Cardiac muscle cell (in vitro differentiated cells and primary cell): ENCODE results near the gene ASB7. TPM values are rescaled to one million over a fixed set of nuclear protein-coding genes. Genes with fewer than 3 reads are reported as not detected.

Source experiments
- DNase-seq, 2 donors: peaks; one replicate each; pipeline versions ENCODE4 v3.0.0 to v3.0.0-alpha.2; 2010 to 2017; ENCODE audit warnings: low read depth in 1 of 2, low spot score in 1 of 2
- H3K27ac ChIP-seq: fragments of 200-600 bp; sonication (generic); 2 replicates; pipeline ENCODE4 v1.5.1; 2016
- H3K27me3 ChIP-seq: fragments of 200-600 bp; sonication (generic); 2 replicates; pipeline ENCODE4 v1.6.0; 2016; ENCODE audit warnings: control low read depth
- H3K36me3 ChIP-seq: fragments of 200-600 bp; sonication (generic); 2 replicates; pipeline ENCODE4 v1.5.1; 2016; ENCODE audit warnings: control low read depth
- H3K4me1 ChIP-seq: fragments of 200-600 bp; sonication (generic); 2 replicates; pipeline ENCODE4 v1.8.1; 2017; ENCODE audit warnings: low read depth, mild to moderate bottlenecking, mixed run types
- H3K4me3 ChIP-seq: fragments of 200-600 bp; sonication (generic); 2 replicates; pipeline ENCODE4 v1.5.1; 2016; ENCODE audit warnings: mild to moderate bottlenecking
- H3K9me3 ChIP-seq: fragments of 200-600 bp; sonication (generic); 2 replicates; pipeline ENCODE4 v1.5.1; 2017; ENCODE audit warnings: low read depth, mild to moderate bottlenecking, control low read depth
- polyA plus RNA-seq: library from polyadenylated mRNA; unstranded; fragments of >200 nt; fragmentation: Nextera tagmentation; extraction: Ambion mirVana; gene quantifications from 2 replicates; pipeline ENCODE4 v1.2.1, GENCODE V29; 2016
- total RNA-seq: library from RNA; depleted of rRNA; stranded (reverse); fragments of >200 nt; gene quantifications from 2 replicates; pipeline ENCODE4 v1.2.3, GENCODE V29; 2016
- TF ChIP-seq, protein P1 (sequence below): IDR thresholded peaks from 2 replicates; pipeline ENCODE4 v1.5.1; 2012; ENCODE audit warnings: low read depth, mild to moderate bottlenecking, low read length

The ASB7 gene
- total and polyA plus RNA-seq, 2 experiments from 2014 or later: 6.8 to 19.2 TPM

DNA sequence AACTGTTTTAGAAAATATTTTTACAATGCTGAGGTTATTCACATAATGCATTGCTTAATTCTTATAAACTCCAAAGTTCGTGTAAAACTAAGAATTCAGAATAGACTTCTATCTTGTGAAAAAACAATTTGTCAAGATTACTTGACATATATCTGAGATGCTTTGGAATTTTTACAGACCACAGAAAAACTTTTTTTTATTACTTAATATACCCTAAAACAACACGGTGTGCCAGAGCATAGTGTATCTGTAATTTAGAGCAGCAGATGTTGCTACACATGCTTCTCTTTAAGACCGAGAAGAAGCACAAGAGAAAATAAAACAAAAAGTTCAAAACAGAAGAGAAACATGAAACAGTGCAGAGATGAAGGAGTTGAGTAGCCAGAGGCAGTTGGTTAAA is 26.4 kb downstream of the ASB7 start:
- H3K4me1 ChIP-seq: peaks cover 14% of the 10 kb centered on the region
- no peak overlapping the region for H3K4me3 ChIP-seq
- TF ChIP-seq, protein P1, sequence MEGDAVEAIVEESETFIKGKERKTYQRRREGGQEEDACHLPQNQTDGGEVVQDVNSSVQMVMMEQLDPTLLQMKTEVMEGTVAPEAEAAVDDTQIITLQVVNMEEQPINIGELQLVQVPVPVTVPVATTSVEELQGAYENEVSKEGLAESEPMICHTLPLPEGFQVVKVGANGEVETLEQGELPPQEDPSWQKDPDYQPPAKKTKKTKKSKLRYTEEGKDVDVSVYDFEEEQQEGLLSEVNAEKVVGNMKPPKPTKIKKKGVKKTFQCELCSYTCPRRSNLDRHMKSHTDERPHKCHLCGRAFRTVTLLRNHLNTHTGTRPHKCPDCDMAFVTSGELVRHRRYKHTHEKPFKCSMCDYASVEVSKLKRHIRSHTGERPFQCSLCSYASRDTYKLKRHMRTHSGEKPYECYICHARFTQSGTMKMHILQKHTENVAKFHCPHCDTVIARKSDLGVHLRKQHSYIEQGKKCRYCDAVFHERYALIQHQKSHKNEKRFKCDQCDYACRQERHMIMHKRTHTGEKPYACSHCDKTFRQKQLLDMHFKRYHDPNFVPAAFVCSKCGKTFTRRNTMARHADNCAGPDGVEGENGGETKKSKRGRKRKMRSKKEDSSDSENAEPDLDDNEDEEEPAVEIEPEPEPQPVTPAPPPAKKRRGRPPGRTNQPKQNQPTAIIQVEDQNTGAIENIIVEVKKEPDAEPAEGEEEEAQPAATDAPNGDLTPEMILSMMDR: no peak

DNA sequence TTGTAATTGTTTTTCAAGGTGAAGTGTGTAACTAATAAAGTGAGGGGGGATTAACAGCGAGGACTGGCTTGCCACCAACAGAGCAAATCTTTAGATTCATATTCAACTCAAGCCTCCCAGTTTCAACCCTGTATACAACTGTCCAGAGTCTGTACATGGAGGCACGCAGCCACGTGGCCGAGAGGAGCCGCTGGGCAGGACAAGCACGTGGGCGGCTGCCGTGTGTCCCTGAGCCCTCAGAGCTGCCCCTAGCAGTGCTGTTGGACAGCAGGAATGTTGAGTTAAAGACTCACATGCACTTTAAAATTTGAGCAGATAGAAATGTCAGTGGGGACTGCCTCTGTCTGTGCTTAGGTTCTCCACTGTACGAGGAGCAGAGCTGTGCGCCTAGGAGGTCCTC is 29.4 kb downstream of the ASB7 start:
- Histone ChIP-seq H3K4me3 (no peak overlapping the region), H3K27ac (no peak overlapping the region), H3K9me3 (no peaks in the 10 kb centered on the region), H3K4me1 (peaks cover 9% of the 10 kb centered on the region), H3K36me3 (peaks cover 15% of the 10 kb centered on the region), H3K27me3 (no peaks in the 10 kb centered on the region)
- TF ChIP-seq, protein P1: no peak
- peak in 1 of 2 donors; percentile 20 for DNase-seq

More for the DNA sequence above, 26.4 kb downstream of the ASB7 start:
- Histone ChIP-seq H3K36me3 (peaks cover 15% of the 10 kb centered on the region), H3K27me3 (no peaks in the 10 kb centered on the region), H3K27ac (no peak overlapping the region), H3K9me3 (no peaks in the 10 kb centered on the region)
- DNase-seq: peak in 1 of 2 donors; percentile 77

DNA sequence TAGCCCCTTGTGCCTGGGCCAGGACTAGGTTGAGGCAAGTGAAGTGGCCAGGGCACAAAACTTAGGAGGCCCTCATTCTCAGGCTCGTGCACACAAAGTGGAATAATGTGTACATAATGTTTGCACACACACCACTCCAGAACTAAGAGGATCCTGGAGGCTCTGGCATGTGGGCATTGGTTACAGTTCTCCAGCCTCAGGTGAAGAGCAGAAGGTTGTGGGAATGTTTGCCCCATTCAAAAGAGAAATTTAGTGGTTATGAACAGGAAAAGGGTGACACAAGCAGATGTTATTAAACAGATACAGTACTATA is 31.3 kb downstream of the ASB7 start:
- Histone ChIP-seq H3K4me1 (peaks cover 9% of the 10 kb centered on the region), H3K27me3 (no peaks in the 10 kb centered on the region), H3K4me3 (no peak overlapping the region), H3K9me3 (no peaks in the 10 kb centered on the region), H3K36me3 (peaks cover 13% of the 10 kb centered on the region), H3K27ac (no peak overlapping the region)
- DNase-seq: no peak
- TF ChIP-seq, protein P1: no peak

DNA sequence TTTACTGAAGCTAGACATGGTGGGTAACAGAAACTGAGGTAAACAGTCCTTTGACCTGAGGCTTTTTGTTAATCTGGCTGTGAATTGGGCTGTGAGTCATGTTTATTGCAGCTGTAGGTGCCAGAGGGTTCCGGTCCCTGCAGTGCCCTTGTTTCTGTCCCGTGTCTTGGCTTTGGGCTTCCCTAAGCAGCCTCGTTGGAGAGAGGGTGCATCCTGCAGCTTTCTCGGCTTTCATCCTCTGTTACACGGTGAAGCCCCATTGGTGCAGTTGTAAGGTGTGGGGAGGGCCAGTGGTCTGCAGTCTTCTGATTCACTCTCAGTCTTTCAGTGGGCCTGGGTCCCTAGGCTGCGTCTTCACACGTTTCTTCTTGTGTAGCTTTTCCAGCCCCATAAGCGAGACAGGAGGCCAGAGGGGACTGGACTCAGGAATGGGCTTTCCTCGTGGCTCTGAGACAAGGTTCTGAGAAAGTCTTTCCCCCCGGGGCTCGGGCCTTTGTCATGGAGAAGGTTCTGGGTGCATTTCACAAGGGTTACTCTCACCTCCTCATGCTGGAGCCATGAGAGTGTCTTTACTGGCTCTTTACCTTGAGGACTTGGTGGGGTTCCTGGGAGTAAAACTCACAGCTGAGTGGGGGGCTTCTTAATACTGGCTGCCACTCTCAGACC is 33.1 kb downstream of the ASB7 start:
- no peaks in the 10 kb centered on the region for H3K27me3 ChIP-seq
- H3K27ac ChIP-seq: no peak overlapping the region
- H3K9me3 ChIP-seq: no peaks in the 10 kb centered on the region
- peaks cover 4% of the 10 kb centered on the region for H3K36me3 ChIP-seq
- no peak overlapping the region for H3K4me3 ChIP-seq
- H3K4me1 ChIP-seq: peaks cover 9% of the 10 kb centered on the region
- TF ChIP-seq, protein P1: no peak
- no peak for DNase-seq

DNA sequence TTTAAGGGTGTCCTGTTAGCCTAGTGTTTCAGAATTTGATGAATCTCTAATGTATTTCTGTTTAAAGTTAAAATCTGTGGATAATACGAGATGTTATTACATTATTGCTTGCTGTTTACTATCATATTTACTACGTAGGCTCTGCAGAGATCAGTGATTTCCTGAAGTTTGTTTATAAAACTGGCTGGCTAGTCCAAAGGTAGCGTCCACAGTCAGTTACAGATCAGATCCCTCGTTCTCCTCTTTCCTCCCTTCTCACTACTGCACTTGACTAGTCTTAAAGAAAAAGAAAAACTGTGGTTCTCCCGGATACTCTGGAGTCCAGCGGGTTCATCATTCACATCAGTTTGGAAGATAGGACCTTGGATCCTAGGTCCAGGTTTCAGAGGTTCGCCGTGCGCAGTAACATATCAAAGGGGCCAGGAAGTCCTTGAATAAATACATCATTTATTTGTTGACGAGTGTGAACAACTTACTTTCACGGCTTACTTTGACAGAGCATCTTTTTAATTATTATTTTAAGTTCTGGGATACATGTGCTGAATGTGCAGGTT is 35.9 kb downstream of the ASB7 start:
- H3K36me3 ChIP-seq: no peaks in the 10 kb centered on the region

More for the DNA sequence above, 35.9 kb downstream of the ASB7 start:
- Histone ChIP-seq H3K4me1 (no peaks in the 10 kb centered on the region), H3K9me3 (no peaks in the 10 kb centered on the region), H3K4me3 (no peak overlapping the region), H3K27ac (no peak overlapping the region), H3K27me3 (no peaks in the 10 kb centered on the region)
- no peak for DNase-seq
- TF ChIP-seq, protein P1: no peak
